GM12878 (cell line): Measurements from ENCODE around the gene RBM15B. TPM values are rescaled to one million over a fixed set of nuclear protein-coding genes. Genes with fewer than 3 reads are reported as not detected.
A peak's percentile ranks its signal among the peaks of the same experiment; 100 is the strongest.

Source experiments
- ATAC-seq: fragments of 200-7000 bp; cut with Tn5 transposase; 3 replicates; pipeline ENCODE4 v1.9.1; 2020; ENCODE audit warnings: mild to moderate bottlenecking, moderate library complexity
- BruUV-seq: library from RNA; stranded (reverse); fragments of 400-500 nt; replicated peaks from 2 replicates; lab custom pipeline; 2021; lab: Mats Ljungman, UMichigan
- CTCF ChIA-PET: fragments of 300-600 bp; sonication (Branson Sonifier 250); formaldehyde crosslinking; extraction: SDS; loops from one replicate; lab custom pipeline; 2021; ENCODE audit warnings: inconsistent platforms; lab: Yijun Ruan, JAX
- POLR2A ChIA-PET: fragments of 350-600 bp; formaldehyde crosslinking; extraction: SDS; loops from one replicate; lab custom pipeline; 2021; ENCODE audit warnings: inconsistent platforms; lab: Charles Lee
- RAD21 ChIA-PET: fragments of 300-600 bp; sonication (Branson Sonifier 250); formaldehyde crosslinking; loops from one replicate; lab custom pipeline; 2023; ENCODE audit warnings: antibody characterized with exemption; ENCODE audit not compliant: unreplicated experiment; lab: Charles Lee
- SMC1A ChIA-PET: fragments of 300-600 bp; sonication (Branson Sonifier 250); formaldehyde crosslinking; loops from one replicate; lab custom pipeline; 2023; ENCODE audit not compliant: unreplicated experiment, uncharacterized antibody; lab: Charles Lee
- DNase-seq: peaks from one replicate; pipeline ENCODE4 v3.0.0-alpha.2; 2011; ENCODE audit warnings: low read depth, low spot score
- FAIRE-seq: peaks from 3 replicates; lab custom pipeline; 2011; peaks lifted over from hg19 to GRCh38; lab: Jason Lieb, UNC
- H2AFZ ChIP-seq: 2 replicates; pipeline ENCODE4 v1.6.0; 2011; ENCODE audit warnings: low read depth, low read length, control low read depth; ENCODE audit not compliant: control insufficient read depth
- H3K27ac ChIP-seq: 2 replicates; pipeline ENCODE4 v1.5.1; 2011; ENCODE audit warnings: control low read depth; ENCODE audit not compliant: control insufficient read depth, insufficient read depth
- H3K27me3 ChIP-seq, 2 experiments: replicated peaks in 1 of 2; 2 replicates each; pipeline versions ENCODE4 v1.6.0 to v1.6.1; 2011; ENCODE audit warnings: low read length in 1 of 2; ENCODE audit not compliant: control insufficient read depth in 2 of 2, insufficient read depth in 2 of 2
- H3K36me3 ChIP-seq, 2 experiments: 2 replicates each; pipeline ENCODE4 v1.5.1; 2011; ENCODE audit warnings: low read length in 1 of 2; ENCODE audit not compliant: control insufficient read depth in 2 of 2, insufficient read depth in 2 of 2
- H3K4me1 ChIP-seq: 2 replicates; pipeline ENCODE4 v1.6.1; 2011; ENCODE audit warnings: mild to moderate bottlenecking, low read length, moderate library complexity, mixed read lengths; ENCODE audit not compliant: control insufficient read depth, insufficient read depth
- H3K4me2 ChIP-seq: 2 replicates; pipeline ENCODE4 v1.6.0; 2011; ENCODE audit warnings: control low read depth; ENCODE audit not compliant: control insufficient read depth, insufficient read depth
- H3K4me3 ChIP-seq: fragments of 200-600 bp; sonication (generic); 2 replicates; pipeline ENCODE4 v1.5.1; 2016
- H3K79me2 ChIP-seq: 2 replicates; pipeline ENCODE4 v1.6.0; 2011; ENCODE audit warnings: low read length; ENCODE audit not compliant: control insufficient read depth, insufficient read depth
- H3K9ac ChIP-seq: 2 replicates; pipeline ENCODE4 v1.8.0; 2011; ENCODE audit warnings: low read length, control low read depth, mixed read lengths; ENCODE audit not compliant: control insufficient read depth, insufficient read depth
- H3K9me3 ChIP-seq: replicated peaks from 3 replicates; pipeline ENCODE4 v1.5.1; 2011; ENCODE audit warnings: mild to moderate bottlenecking, low read length; ENCODE audit not compliant: control insufficient read depth, insufficient read depth
- H4K20me1 ChIP-seq: 2 replicates; pipeline ENCODE4 v1.6.0; 2011; ENCODE audit not compliant: control insufficient read depth, insufficient read depth
- MEF2B ChIP-seq: fragments of 450-650 bp; IDR thresholded peaks from 2 replicates; pipeline ENCODE4 v1.6.1; 2018; ENCODE audit warnings: mild to moderate bottlenecking, moderate library complexity; ENCODE audit not compliant: partially characterized antibody, poor library complexity, severe bottlenecking
- NFXL1 ChIP-seq: fragments of 450-650 bp; IDR thresholded peaks from 2 replicates; pipeline ENCODE4 v1.6.1; 2017; ENCODE audit warnings: antibody characterized with exemption, mild to moderate bottlenecking, borderline replicate concordance
- NR2C1 ChIP-seq: fragments of 450-650 bp; IDR thresholded peaks from 2 replicates; pipeline ENCODE4 v1.6.1; 2017; ENCODE audit warnings: antibody characterized with exemption, mild to moderate bottlenecking, moderate library complexity
- POLR2AphosphoS2 ChIP-seq: IDR thresholded peaks from 2 replicates; pipeline ENCODE4 v1.6.1; 2011; ENCODE audit warnings: low read depth, mild to moderate bottlenecking, low read length, improper control_type of control experiment, moderate library complexity
- REST ChIP-seq: IDR thresholded peaks from 2 replicates; pipeline ENCODE4 v1.6.1; 2012; ENCODE audit warnings: mild to moderate bottlenecking, low read depth, low read length
- SMAD1 ChIP-seq: fragments of 450-650 bp; IDR thresholded peaks from 2 replicates; pipeline ENCODE4 v1.6.1; 2018; ENCODE audit warnings: mild to moderate bottlenecking, low read depth; ENCODE audit not compliant: partially characterized antibody
- TCF7 ChIP-seq: IDR thresholded peaks from 2 replicates; pipeline ENCODE4 v1.6.1; 2014; ENCODE audit warnings: antibody characterized with exemption, borderline replicate concordance
- ZBTB33 ChIP-seq: fragments of 450-650 bp; IDR thresholded peaks from 2 replicates; pipeline ENCODE4 v1.6.1; 2017; ENCODE audit warnings: mild to moderate bottlenecking
- ZNF384 ChIP-seq: IDR thresholded peaks from 2 replicates; pipeline ENCODE4 v1.6.1; 2012; ENCODE audit warnings: low read depth, mild to moderate bottlenecking, low read length, improper control_type of control experiment, borderline replicate concordance
- WGBS: methylation state at CpG from one replicate; pipeline ENCODE4 v1.1.6; 2016; ENCODE audit warnings: low lambda C conversion rate; ENCODE audit not compliant: insufficient replicate concordance, insufficient coverage; ENCODE audit errors: missing lambda C conversion rate; 5-methylcytosine and 5-hydroxymethylcytosine counted together
- in situ Hi-C: fragments of 300-500 bp; cut with MboI; formaldehyde crosslinking; loops from 9 replicates; pipeline ENCODE4 v1.14.3; 2018; ENCODE audit warnings: mixed read lengths
- intact Hi-C: fragments of 100-400 bp; cut with micrococcal nuclease; formaldehyde crosslinking; loops from one replicate; pipeline ENCODE4 v1.14.2; 2022; ENCODE audit not compliant: unreplicated experiment
- polyA plus RNA-seq, 11 experiments: library from polyadenylated mRNA; depleted of rRNA in 4 of 11; unstranded in 6 of 11; stranded (reverse) in 5 of 11; fragments of >200 nt; fragmentation: Nextera tagmentation in 4 of 11; fragmentation: Illumina TruSeq in 1 of 11; extraction: Ambion mirVana in 4 of 11; extraction: Trizol in 1 of 11; gene quantifications; 1 replicate in 1 of 11; 2 replicates in 10 of 11; pipeline versions ENCODE4 v1.2.1 to v1.2.3, GENCODE V29; 2011 to 2016; ENCODE audit warnings: inconsistent platforms in 2 of 11, missing spikeins in 2 of 11, low read depth in 1 of 11
- total RNA-seq, 4 experiments: library from RNA; depleted of rRNA in 3 of 4; stranded (reverse); fragments of >200 nt in 3 of 4; fragmentation: Illumina TruSeq in 1 of 4; extraction: Trizol in 1 of 4; gene quantifications; 2 replicates each; pipeline versions ENCODE4 v1.2.1 to v1.2.3, GENCODE V29; 2013 to 2021
- TF ChIP-seq, protein P1 (sequence below): IDR thresholded peaks from 2 replicates; pipeline ENCODE4 v1.6.1; 2011; ENCODE audit warnings: mild to moderate bottlenecking, low read depth, low read length, moderate library complexity; ENCODE audit not compliant: insufficient replicate concordance
- TF ChIP-seq, protein P2 (sequence below): fragments of 450-650 bp; IDR thresholded peaks from 2 replicates; pipeline ENCODE4 v1.6.1; 2016; ENCODE audit warnings: mild to moderate bottlenecking

The RBM15B gene
- total and polyA plus RNA-seq, 10 of the 15 experiments (the other 5 are each of a cell fraction or from before 2014, with no cell fraction given): 2.4 to 34.5 (median 19.1) TPM

GRCh38 chr3:51382947-51383578 lies 8.0 kb upstream of the RBM15B start:
- Histone ChIP-seq H3K27me3 (no peaks in the 10 kb centered on the region; a peak in 1 of 4 replicates), H4K20me1 (0 out of 2 replicates have a peak, but pooled peaks cover 4% of the 10 kb centered on the region), H3K4me1 (peaks cover 16% of the 10 kb centered on the region), H2AFZ (no peak overlapping the region), H3K9ac (peak overlapping the region; percentile 86), H3K79me2 (peaks cover 46% of the 10 kb centered on the region), H3K9me3 (no peaks in the 10 kb centered on the region), H3K27ac (peak overlapping the region; percentile 86; the same call in 1 of the 2 replicates), H3K36me3 (peaks cover 4 to 13% of the 10 kb centered on the region in 2 experiments), H3K4me2 (peak overlapping the region; percentile 91), H3K4me3 (peak overlapping the region; percentile 96)
- ATAC-seq: no peak
- POLR2A ChIA-PET: interaction anchor here (3.6 kb wide), 1 partner anchor 117 kb away, joined by 26 read pairs; the partner anchor contains the start of gene DCAF1
- no peak for DNase-seq
- no TSS peak for BruUV-seq
- SMC1A ChIA-PET: no interaction called here
- FAIRE-seq: no peak
- CTCF ChIA-PET: interaction anchor here (1.0 to 1.4 kb wide), 2 partner anchors 11 to 411 kb away, joined by 3 to 4 read pairs; no protein-coding TSS in a partner anchor
- RAD21 ChIA-PET: interaction anchor here (0.5 to 1.2 kb wide), 2 partner anchors 111 to 291 kb away, joined by 3 read pairs; no protein-coding TSS in a partner anchor
- in situ Hi-C loops (loop anchor here (10.0 kb wide), 1 partner anchor 1028 kb away; the partner anchor contains the start of genes CYB561D2, NPRL2 and TMEM115), intact Hi-C loops (no loop called here)
- TF ChIP-seq SMAD1 (no peak), POLR2AphosphoS2 (no peak), MEF2B (no peak), ZBTB33 (no peak), NR2C1 (no peak), TCF7 (no peak), ZNF384 (no peak), REST (no peak), NFXL1 (no peak)
- TF ChIP-seq, protein P1, sequence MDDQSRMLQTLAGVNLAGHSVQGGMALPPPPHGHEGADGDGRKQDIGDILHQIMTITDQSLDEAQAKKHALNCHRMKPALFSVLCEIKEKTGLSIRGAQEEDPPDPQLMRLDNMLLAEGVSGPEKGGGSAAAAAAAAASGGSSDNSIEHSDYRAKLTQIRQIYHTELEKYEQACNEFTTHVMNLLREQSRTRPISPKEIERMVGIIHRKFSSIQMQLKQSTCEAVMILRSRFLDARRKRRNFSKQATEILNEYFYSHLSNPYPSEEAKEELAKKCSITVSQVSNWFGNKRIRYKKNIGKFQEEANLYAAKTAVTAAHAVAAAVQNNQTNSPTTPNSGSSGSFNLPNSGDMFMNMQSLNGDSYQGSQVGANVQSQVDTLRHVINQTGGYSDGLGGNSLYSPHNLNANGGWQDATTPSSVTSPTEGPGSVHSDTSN: no peak
- TF ChIP-seq, protein P2, sequence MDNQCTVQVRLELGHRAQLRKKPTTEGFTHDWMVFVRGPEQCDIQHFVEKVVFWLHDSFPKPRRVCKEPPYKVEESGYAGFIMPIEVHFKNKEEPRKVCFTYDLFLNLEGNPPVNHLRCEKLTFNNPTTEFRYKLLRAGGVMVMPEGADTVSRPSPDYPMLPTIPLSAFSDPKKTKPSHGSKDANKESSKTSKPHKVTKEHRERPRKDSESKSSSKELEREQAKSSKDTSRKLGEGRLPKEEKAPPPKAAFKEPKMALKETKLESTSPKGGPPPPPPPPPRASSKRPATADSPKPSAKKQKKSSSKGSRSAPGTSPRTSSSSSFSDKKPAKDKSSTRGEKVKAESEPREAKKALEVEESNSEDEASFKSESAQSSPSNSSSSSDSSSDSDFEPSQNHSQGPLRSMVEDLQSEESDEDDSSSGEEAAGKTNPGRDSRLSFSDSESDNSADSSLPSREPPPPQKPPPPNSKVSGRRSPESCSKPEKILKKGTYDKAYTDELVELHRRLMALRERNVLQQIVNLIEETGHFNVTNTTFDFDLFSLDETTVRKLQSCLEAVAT: no peak
- 98% methylated on average over 3 of the region's 3 CpGs for WGBS
